Stimulated activated CD4-positive, alpha-beta T cell treated with anti-CD3 and anti-CD28 coated beads, Interleukin-4, amount 100 ng/mL, for 1 hour (primary cell): ENCODE results near the gene PPP4R4.

ENCODE experiments used
- DNase-seq: peaks from one replicate; pipeline ENCODE4 v3.0.0-alpha.2; 2020

PPP4R4 gene

DNA sequence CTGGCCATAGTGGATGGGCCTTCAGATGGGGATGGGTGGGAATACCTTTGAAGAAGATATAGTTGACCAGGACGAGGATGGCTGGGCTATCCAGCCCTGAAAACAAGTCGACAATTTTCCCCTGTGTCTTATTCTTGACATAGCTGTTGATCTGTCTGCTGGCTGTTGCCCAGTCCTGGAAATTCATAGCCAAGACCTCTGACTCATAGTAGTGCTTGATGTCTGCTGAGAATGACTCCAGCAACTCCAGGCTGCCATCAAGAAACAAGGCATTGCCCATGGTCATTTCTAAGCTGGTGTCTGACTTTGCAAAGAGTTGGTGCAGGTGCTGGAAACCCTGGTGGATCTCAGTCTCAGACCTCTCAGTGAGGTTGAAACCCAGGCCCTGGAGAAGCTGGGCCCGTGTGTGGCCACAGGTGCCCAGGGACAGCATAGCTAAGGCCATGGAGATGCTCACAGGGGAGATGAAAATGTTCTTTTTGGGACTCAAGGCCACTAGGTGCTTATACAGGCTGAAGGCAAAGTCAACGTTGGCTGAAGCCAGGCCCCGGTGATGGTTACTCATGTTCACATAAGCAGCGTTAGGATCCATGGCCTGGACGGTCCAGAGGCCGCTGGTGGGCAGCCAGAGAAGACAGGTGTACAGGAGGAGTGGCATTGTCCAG, 140.0 kb downstream of the PPP4R4 start:
- DNase-seq = no peak

DNA sequence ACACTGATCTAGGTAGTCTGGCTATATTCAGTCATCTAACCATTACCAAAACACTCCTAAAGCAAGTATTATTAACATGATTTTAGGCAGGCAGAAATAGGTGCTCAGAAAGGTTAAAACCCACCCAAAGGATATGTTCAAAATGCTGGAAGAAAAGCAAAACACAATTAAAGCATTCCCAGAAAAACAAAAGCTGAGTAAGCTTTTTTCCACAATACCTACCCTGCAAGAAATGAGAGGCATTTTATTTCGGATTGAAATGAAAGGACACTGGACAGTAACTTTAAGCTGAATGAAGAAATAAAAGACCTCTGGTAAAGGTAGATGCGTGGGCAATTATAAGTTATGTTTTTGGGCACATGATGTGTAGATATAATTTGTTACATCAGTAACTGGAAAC, 140.8 kb downstream of the PPP4R4 start:
- DNase-seq = no peak

DNA sequence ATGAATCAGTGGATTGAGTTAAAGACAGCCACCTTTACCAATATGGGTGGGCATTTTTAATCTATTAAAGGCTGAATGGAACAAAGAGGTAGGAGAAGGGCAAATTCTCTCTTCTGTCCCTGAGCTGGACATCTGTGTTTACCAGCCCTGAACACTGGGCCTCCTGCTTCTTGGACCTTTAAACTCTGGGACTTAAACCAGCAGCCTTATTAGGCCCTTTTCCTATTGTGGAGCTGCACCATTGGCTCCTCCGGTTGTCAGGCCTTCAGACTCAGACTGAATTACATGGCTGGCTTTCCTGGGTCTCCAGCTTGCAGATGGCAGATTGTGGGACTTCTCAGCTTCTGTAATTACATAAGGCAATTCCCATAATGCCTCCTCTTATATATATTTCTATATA, 142.6 kb downstream of the PPP4R4 start:
- DNase-seq = no peak

DNA sequence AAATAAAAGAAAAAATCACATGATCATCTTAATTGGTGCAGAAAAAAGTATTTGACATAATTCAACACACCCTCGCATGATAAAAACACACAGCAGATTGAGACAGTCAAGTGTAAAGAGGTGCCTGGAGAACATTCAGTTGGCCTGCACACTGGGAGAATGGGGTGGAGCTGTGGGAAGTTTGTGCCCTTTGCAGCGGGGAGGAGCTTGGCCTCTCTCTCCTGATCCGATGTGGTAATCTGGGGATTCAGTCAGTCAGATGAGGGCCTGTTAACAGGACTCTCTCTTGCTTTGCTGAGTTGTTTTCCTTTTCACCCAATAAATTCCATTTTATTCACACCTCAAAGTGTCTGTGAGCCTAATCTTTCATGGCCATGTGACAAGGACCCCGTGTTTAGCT, 143.1 kb downstream of the PPP4R4 start:
- no peak for DNase-seq

DNA sequence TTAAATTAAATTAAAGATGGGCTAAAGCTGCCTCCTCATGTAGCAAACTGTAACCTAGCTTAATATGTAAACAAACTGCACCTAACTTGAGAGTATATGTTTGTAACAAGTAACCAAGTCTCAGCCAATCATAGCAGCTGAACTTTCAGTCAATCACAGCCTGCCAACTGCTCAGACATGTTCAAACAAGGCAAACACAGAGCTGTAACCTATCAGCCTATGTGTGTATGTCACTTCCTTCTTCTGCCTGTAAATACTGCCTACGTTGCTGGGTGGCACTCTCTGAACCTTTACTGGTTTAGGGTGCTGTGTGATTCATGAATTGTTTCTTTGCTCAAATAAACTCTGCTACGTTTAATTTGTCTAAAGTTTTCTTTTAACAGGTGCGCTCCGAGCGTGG, 146.1 kb downstream of the PPP4R4 start:
- no peak for DNase-seq

DNA sequence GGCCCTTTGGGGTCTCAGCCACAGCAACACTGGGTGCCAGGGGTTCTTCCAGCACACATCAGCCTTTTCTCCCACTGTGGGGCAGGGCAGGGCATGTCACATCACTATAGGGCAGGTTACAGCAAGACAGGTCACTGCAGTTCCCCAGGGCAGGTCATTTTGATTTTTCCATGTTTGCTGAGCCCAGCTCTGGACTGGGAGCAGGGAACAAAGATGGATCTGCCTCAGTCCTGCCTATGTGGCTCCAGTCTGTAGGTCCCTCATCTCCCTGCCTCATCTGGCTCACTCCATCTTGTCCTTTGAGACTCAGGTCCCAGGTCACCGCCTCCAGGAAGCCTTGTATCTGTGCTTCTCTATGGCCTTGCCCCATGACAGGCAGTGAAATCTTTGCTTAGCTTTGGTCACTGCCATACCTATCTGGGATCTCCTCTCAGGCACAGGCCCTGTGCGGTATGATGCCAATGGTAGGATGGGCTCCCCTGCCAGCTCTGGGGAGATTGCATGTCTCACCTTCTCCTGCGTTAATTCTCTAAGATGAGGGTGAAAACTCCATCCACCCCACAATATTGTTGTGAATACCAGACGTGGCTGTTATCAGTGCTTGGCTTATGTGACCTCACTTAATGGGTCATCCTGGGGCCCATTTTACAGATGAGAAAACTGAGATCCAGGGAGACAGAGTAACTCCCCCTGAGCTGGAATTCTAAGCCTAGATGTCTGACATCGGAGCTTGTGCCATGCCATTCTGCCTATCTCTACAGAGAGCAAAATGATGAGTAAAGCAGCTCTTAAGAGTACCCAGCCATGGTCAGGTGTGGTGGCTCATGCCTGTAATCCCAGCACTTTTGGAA, 147.5 kb downstream of the PPP4R4 start:
- DNase-seq = no peak

DNA sequence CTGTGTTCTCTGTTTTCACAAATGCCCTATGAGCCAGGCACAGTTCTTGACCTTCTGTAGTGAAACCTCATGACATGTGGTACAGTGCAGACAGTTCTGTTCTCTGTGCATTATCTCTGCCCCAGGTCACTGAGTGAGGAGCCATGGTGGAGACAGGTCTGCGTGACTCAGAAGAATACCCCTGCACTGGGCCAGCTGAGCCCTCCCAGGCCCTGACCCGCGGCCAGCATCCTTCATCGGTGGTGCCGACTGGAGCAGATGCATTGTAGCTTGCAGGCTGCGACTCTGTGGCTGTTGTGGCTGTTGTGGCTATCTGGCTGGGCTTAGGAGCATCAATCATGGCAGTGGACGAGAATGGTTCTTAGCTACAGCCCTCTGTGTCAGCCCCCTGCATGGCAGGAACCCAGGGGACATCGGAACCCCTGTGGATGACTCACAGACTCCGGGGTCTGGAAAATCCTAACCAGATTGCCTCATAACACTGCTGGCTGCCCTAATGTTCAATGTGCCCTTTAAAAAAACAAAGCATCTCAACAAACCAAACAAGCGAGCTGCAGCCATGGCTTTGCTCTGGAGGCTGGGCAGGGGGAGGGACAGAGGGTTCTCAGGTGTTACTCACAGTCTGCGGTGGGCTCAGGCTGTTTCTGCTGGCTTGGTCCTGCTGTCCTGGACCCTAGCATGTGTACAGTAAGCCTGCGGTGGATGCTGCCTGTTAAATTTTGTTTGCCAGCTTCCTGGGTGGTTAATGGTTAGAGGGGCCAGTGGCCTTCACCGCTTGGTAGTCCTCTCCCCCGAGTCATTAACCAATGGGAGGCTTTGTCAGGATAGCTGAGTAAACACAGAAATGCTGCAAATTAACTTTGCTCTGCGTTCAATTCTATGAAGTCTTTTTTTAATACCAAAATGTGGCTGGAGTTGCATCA, 148.8 kb downstream of the PPP4R4 start, which contains the start of gene SERPINA6:
TSS of gene SERPINA6 (minus strand) at position 689 of the 923 bp plus-strand sequence. CDS start 8,688 bp downstream, outside the sequence.
- DNase-seq = no peak

DNA sequence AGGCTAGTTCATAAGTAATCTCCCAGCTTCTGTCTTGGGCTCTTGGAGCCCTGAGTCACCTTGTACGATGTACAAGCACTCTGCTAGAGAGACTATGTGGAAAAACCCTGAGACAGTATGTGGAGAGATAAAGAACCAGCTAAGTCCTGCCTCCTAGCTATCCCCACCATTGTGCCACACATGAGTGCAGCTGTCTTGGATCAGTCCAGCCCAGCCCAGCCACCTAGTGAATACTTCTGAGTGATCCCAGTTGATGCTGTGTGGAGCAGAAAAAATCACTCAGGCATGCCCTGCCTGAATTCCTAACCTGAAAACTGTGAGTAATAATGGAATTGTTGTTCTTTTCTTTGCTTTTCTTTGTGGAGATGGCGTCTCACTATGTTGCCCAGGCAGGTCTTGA, 154.1 kb downstream of the PPP4R4 start:
- DNase-seq = no peak
